ENCODE measurements around the gene WFIKKN2. TPM values are rescaled to one million over a fixed set of nuclear protein-coding genes. Genes with fewer than 3 reads are reported as not detected.

WFIKKN2 gene
- total RNA-seq, 1 experiment from 2014 or later: not detected

DNA sequence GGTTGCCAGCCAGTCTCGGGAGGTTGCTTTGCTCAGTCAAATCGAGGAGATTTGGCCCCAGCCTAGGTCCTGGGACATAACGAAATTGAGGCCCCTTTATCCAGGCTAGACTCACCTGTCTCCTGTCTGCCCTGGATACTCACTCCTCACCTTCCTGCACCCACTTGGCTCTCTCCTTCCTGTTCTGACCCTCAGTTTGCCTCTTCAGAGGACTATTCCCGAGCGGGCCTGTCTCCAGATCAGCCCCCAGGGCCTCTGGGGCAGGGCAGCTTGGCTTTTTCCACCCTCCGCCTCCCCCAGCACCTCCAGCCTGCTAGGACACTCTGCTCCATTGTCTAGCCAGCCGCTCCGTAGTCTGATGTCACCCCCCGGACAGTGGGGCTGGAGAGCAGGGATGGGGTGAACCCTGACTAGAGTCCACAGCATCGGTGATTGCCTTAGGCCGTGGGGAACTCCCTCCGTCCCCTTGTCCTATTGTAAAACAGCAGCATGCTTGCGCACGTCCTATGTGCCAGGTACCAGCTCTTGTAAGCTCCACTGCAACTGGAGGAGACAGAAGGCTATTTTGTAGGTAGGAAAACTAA lies 8.8 kb downstream of the WFIKKN2 start:
- DNase-seq (no peak), ATAC-seq (no peak)
- Histone ChIP-seq H2AFZ (ENCODE audit: low read length) (no peak overlapping the region), H3K9me2 (replicated peaks; ENCODE audit: low read length) (no peaks in the 10 kb centered on the region), H3F3A (ENCODE audit: low read length, unreplicated experiment) (no peaks in the 10 kb centered on the region), H3K9ac (ENCODE audit: low read length) (no peak overlapping the region), H3K4me1 (ENCODE audit: insufficient read depth, low read length) (peaks cover 15% of the 10 kb centered on the region; the same call in 1 of the 2 replicates), H3K4me3 (ENCODE audit: low read length) (no peak overlapping the region), H3K27ac (ENCODE audit: low read length) (no peak overlapping the region), H3K4me2 (ENCODE audit: low read length) (no peak overlapping the region), H3K9me3 (ENCODE audit: low read length) (no peaks in the 10 kb centered on the region), H4K20me1 (ENCODE audit: low read length) (no peaks in the 10 kb centered on the region), H3K36me3 (ENCODE audit: low read depth, low read length) (no peaks in the 10 kb centered on the region), H3K27me3 (ENCODE audit: low read length) (no peaks in the 10 kb centered on the region), H3K79me2 (ENCODE audit: low read length) (no peaks in the 10 kb centered on the region)
- intact Hi-C loops (cut with micrococcal nuclease): loop anchor here (5.0 kb wide), 2 partner anchors 147 to 362 kb away; no protein-coding TSS in a partner anchor
- POLR2A ChIA-PET (ENCODE audit: unreplicated experiment): no interaction called here
- CTCF ChIA-PET: interaction anchor here (0.6 kb wide), 1 partner anchor 82 kb away, joined by 4 read pairs; no protein-coding TSS in a partner anchor
- no peak for TF ChIP-seq EZH2 (IDR thresholded peaks at IDR 0.05; ENCODE audit: low read length, unreplicated experiment)
- TF ChIP-seq, protein P1, sequence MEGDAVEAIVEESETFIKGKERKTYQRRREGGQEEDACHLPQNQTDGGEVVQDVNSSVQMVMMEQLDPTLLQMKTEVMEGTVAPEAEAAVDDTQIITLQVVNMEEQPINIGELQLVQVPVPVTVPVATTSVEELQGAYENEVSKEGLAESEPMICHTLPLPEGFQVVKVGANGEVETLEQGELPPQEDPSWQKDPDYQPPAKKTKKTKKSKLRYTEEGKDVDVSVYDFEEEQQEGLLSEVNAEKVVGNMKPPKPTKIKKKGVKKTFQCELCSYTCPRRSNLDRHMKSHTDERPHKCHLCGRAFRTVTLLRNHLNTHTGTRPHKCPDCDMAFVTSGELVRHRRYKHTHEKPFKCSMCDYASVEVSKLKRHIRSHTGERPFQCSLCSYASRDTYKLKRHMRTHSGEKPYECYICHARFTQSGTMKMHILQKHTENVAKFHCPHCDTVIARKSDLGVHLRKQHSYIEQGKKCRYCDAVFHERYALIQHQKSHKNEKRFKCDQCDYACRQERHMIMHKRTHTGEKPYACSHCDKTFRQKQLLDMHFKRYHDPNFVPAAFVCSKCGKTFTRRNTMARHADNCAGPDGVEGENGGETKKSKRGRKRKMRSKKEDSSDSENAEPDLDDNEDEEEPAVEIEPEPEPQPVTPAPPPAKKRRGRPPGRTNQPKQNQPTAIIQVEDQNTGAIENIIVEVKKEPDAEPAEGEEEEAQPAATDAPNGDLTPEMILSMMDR (conservative IDR thresholded peaks at IDR 0.05; ENCODE audit: low read depth, low read length): no peak
- no peak for TF ChIP-seq EZH2phosphoT487 (IDR thresholded peaks at IDR 0.05; ENCODE audit: borderline replicate concordance, low read length)
- BruUV-seq (replicated peaks): no TSS peak

DNA sequence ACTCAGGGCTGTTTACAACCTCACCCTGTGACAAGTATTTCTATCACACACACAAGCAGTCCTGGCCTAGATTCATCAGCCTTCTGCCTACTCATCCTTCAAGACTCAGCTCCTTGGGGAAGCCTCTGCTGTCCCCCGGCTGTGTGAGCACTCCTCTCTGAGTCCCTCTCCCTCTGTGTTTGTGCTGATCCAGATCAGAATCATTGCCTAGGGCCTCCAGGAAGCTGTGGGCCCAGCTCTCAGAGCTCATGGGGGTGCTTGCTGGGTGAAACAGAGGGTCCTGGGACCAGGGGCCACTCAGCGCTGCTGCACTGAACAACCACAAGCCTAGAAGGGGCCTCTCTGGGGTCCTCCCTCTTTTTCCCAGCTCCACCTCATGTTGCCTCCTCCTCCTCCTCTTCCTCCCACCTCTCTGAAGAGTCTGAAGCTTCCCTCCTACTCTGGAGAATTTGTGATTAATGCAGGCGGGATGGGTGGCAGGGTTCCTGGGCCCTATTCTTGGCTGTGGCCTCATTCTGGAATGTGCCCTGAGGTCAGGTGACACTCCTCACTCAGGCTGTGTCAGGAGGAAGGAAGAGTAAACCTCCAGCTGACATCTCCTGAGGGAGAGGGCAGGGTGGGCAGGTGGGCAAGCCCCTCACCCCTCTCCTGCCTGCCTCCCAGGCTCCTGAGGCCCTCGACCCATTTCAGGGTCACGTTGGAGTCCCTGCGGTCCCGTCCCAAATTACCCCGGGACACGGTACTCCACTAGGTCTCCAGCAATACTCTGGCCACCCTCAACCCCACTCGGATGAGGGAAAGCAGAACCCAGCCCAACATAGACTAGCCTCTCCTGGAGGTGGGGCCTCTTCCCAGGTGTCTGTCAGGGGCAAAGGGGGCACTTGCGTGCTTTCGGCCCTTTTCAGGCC lies 10.1 kb downstream of the WFIKKN2 start:
- H3K9me3 ChIP-seq (ENCODE audit: low read length): no peaks in the 10 kb centered on the region
- H3K4me3 ChIP-seq (ENCODE audit: low read length): no peak overlapping the region
- DNase-seq: peak; percentile 65
- ChIA-PET CTCF (interaction anchor here (0.6 to 1.4 kb wide), 2 partner anchors 63 to 128 kb away, joined by 4 to 7 read pairs; no protein-coding TSS in a partner anchor), POLR2A (ENCODE audit: unreplicated experiment) (interaction anchor here (0.7 kb wide), 1 partner anchor 272 kb away, joined by 7 read pairs; no protein-coding TSS in a partner anchor)
- H3F3A ChIP-seq (ENCODE audit: low read length, unreplicated experiment): no peaks in the 10 kb centered on the region
- H3K4me1 ChIP-seq (ENCODE audit: insufficient read depth, low read length): peaks cover 15% of the 10 kb centered on the region; the same call in 1 of the 2 replicates
- H3K9ac ChIP-seq (ENCODE audit: low read length): no peak overlapping the region
- H3K27ac ChIP-seq (ENCODE audit: low read length): no peak overlapping the region
- no peaks in the 10 kb centered on the region for H3K36me3 ChIP-seq (ENCODE audit: low read depth, low read length)
- H3K79me2 ChIP-seq (ENCODE audit: low read length): no peaks in the 10 kb centered on the region
- TF ChIP-seq, protein P1 (conservative IDR thresholded peaks at IDR 0.05; ENCODE audit: low read depth, low read length): no peak
- TF ChIP-seq EZH2 (IDR thresholded peaks at IDR 0.05; ENCODE audit: low read length, unreplicated experiment): no peak
- TF ChIP-seq EZH2phosphoT487 (IDR thresholded peaks at IDR 0.05; ENCODE audit: borderline replicate concordance, low read length): no peak
- peak; percentile 46 for ATAC-seq
- no peaks in the 10 kb centered on the region for H3K27me3 ChIP-seq (ENCODE audit: low read length)
- no peaks in the 10 kb centered on the region for H4K20me1 ChIP-seq (ENCODE audit: low read length)
- no peak overlapping the region for H3K4me2 ChIP-seq (ENCODE audit: low read length)
- no TSS peak for BruUV-seq (replicated peaks)
- intact Hi-C loops (cut with micrococcal nuclease): no loop called here
- peak overlapping the region; percentile 31; the same call in 1 of the 2 replicates for H2AFZ ChIP-seq (ENCODE audit: low read length)
- no peaks in the 10 kb centered on the region for H3K9me2 ChIP-seq (replicated peaks; ENCODE audit: low read length)

Data from PC-3 (cell line).